Astrocyte (in vitro differentiated cells and primary cell): ENCODE results near the gene GRPEL2. TPM values are rescaled to one million over a fixed set of nuclear protein-coding genes. Genes with fewer than 3 reads are reported as not detected.

ENCODE experiments used
- DNase-seq: peaks from one replicate; pipeline ENCODE4 v3.0.0-alpha.2; 2010; ENCODE audit warnings: low read depth
- FAIRE-seq: peaks from 2 replicates; lab custom pipeline; 2011; peaks lifted over from hg19 to GRCh38; lab: Jason Lieb, UNC
- H2AFZ ChIP-seq: 2 replicates; pipeline ENCODE4 v1.6.0; 2012; ENCODE audit warnings: low read depth, low read length, inconsistent platforms
- H3K27ac ChIP-seq: 2 replicates; pipeline ENCODE4 v1.5.1; 2011; ENCODE audit warnings: low read depth, low read length, inconsistent platforms
- H3K27me3 ChIP-seq: 2 replicates; pipeline ENCODE4 v1.6.0; 2011; ENCODE audit warnings: low read length, inconsistent platforms; ENCODE audit not compliant: insufficient read depth
- H3K36me3 ChIP-seq: 2 replicates; pipeline ENCODE4 v1.5.1; 2011; ENCODE audit warnings: low read length, inconsistent platforms; ENCODE audit not compliant: insufficient read depth
- H3K4me1 ChIP-seq: 2 replicates; pipeline ENCODE4 v1.5.1; 2011; ENCODE audit warnings: low read length, inconsistent platforms; ENCODE audit not compliant: insufficient read depth
- H3K4me2 ChIP-seq: 2 replicates; pipeline ENCODE4 v1.6.0; 2012; ENCODE audit warnings: low read length, inconsistent platforms
- H3K4me3 ChIP-seq: 2 replicates; pipeline ENCODE4 v1.5.1; 2011; ENCODE audit warnings: low read depth, mild to moderate bottlenecking, low read length, inconsistent platforms; ENCODE audit not compliant: insufficient read depth
- H3K79me2 ChIP-seq: 2 replicates; pipeline ENCODE4 v1.6.0; 2012; ENCODE audit warnings: mild to moderate bottlenecking, low read length, inconsistent platforms; ENCODE audit not compliant: insufficient read depth
- H3K9ac ChIP-seq: 2 replicates; pipeline ENCODE4 v1.6.0; 2012; ENCODE audit warnings: mild to moderate bottlenecking, low read length, inconsistent platforms
- H3K9me3 ChIP-seq: 2 replicates; pipeline ENCODE4 v1.5.1; 2012; ENCODE audit warnings: low read depth, mild to moderate bottlenecking, low read length, inconsistent platforms; ENCODE audit not compliant: insufficient read depth
- H4K20me1 ChIP-seq: 2 replicates; pipeline ENCODE4 v1.6.0; 2012; ENCODE audit warnings: low read length, inconsistent platforms; ENCODE audit not compliant: insufficient read depth
- H3K27ac Mint-ChIP-seq: one replicate; pipeline ENCODE4 v1.8.0; 2021; ENCODE audit warnings: mild to moderate bottlenecking, mixed read lengths; ENCODE audit not compliant: unreplicated experiment
- H3K27me3 Mint-ChIP-seq: one replicate; pipeline ENCODE4 v1.8.0; 2021; ENCODE audit warnings: low read depth, mixed read lengths; ENCODE audit not compliant: unreplicated experiment
- H3K36me3 Mint-ChIP-seq: one replicate; pipeline ENCODE4 v1.8.0; 2021; ENCODE audit warnings: low read depth, mixed read lengths; ENCODE audit not compliant: unreplicated experiment
- H3K4me1 Mint-ChIP-seq: one replicate; pipeline ENCODE4 v1.8.0; 2021; ENCODE audit warnings: low read depth, mixed read lengths; ENCODE audit not compliant: unreplicated experiment
- H3K4me3 Mint-ChIP-seq: one replicate; pipeline ENCODE4 v1.8.0; 2021; ENCODE audit warnings: mild to moderate bottlenecking, moderate library complexity, mixed read lengths; ENCODE audit not compliant: unreplicated experiment
- H3K9me3 Mint-ChIP-seq: one replicate; pipeline ENCODE4 v1.8.0; 2021; ENCODE audit warnings: mild to moderate bottlenecking, mixed read lengths; ENCODE audit not compliant: unreplicated experiment
- EZH2 ChIP-seq: IDR thresholded peaks from 2 replicates; pipeline ENCODE4 v1.6.1; 2012; ENCODE audit warnings: mild to moderate bottlenecking, low read length, inconsistent platforms; ENCODE audit not compliant: insufficient read depth
- total RNA-seq: library from RNA; stranded (reverse); gene quantifications from 2 replicates; pipeline ENCODE4 v1.2.1, GENCODE V29; 2021
- TF ChIP-seq, protein P1 (sequence below): IDR thresholded peaks from 2 replicates; pipeline ENCODE4 v1.5.1; 2011; ENCODE audit warnings: low read depth, mild to moderate bottlenecking, inconsistent platforms, low read length, moderate library complexity; ENCODE audit not compliant: insufficient read depth

Gene GRPEL2
- total RNA-seq, 1 donor from 2014 or later, result 26.0 TPM

DNA sequence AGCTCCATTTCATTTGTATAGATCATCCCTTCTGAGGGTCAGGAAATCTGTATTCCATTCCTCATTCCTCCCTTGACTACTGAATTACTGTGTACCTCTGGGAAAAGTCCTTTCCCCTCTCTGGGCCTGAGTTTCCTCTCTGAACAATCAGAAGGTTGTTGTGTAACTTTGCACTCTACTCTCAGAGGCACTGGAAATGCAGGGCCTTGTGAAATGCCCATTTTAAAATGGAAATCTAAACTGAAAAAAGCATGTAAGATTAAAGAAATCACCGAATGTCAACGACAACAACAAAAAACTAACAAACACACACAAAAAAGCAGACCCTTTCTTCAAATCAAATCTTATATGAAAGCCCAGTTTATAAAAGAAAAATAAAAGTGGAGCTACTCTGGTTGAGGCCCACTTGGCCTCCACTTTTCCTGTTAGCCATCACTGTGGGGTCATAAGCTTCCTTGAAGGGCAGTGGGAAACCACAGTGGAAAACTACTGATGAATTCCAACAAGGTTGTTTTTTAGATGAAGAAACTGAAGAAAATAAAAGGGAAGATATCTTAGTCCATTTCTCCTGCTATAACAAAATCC is 21.6 kb upstream of the GRPEL2 start:
- Histone ChIP-seq H3K4me3 (no peak overlapping the region), H3K9ac (no peak overlapping the region), H3K79me2 (no peaks in the 10 kb centered on the region), H3K4me1 (peaks cover 10% of the 10 kb centered on the region), H2AFZ (no peak overlapping the region), H3K36me3 (no peaks in the 10 kb centered on the region), H3K9me3 (no peaks in the 10 kb centered on the region), H3K27ac (no peak overlapping the region), H4K20me1 (no peaks in the 10 kb centered on the region), H3K4me2 (no peak overlapping the region), H3K27me3 (no peaks in the 10 kb centered on the region)
- Mint-ChIP-seq H3K36me3 (peaks cover 5% of the 10 kb centered on the region), H3K4me1 (peaks cover 38% of the 10 kb centered on the region), H3K9me3 (no peaks in the 10 kb centered on the region), H3K27me3 (no peaks in the 10 kb centered on the region), H3K4me3 (no peak overlapping the region), H3K27ac (peak overlapping the region; percentile 37)
- TF ChIP-seq, protein P1, sequence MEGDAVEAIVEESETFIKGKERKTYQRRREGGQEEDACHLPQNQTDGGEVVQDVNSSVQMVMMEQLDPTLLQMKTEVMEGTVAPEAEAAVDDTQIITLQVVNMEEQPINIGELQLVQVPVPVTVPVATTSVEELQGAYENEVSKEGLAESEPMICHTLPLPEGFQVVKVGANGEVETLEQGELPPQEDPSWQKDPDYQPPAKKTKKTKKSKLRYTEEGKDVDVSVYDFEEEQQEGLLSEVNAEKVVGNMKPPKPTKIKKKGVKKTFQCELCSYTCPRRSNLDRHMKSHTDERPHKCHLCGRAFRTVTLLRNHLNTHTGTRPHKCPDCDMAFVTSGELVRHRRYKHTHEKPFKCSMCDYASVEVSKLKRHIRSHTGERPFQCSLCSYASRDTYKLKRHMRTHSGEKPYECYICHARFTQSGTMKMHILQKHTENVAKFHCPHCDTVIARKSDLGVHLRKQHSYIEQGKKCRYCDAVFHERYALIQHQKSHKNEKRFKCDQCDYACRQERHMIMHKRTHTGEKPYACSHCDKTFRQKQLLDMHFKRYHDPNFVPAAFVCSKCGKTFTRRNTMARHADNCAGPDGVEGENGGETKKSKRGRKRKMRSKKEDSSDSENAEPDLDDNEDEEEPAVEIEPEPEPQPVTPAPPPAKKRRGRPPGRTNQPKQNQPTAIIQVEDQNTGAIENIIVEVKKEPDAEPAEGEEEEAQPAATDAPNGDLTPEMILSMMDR, result no peak
- TF ChIP-seq EZH2, result no peak
- DNase-seq, result no peak
- no peak for FAIRE-seq

DNA sequence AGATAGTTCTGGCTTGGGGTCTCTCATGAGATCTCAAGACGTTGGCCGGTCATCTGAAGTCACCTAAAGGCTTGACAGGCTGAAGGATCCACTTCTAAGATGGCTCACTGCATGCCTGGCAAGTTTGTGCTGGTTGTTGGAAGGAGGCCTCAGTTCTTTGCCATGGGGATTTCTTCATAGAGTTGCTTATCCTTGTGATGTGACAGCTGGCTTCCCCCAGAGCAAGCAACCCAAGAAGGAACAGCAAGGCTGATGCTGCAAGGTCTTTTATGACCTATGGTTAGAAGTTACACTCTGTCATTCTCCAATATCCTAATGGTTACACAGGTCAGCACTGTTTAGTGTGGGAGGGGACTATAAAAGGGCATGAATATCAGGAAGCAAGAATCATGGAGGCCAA is 20.7 kb upstream of the GRPEL2 start:
- Mint-ChIP-seq H3K36me3 (peaks cover 5% of the 10 kb centered on the region), H3K4me3 (no peak overlapping the region), H3K27ac (peak overlapping the region; percentile 71), H3K4me1 (peaks cover 38% of the 10 kb centered on the region), H3K9me3 (no peaks in the 10 kb centered on the region), H3K27me3 (no peaks in the 10 kb centered on the region)
- H3K36me3 ChIP-seq, result no peaks in the 10 kb centered on the region
- no peaks in the 10 kb centered on the region for H3K27me3 ChIP-seq
- H3K9ac ChIP-seq, result no peak overlapping the region
- no peak for FAIRE-seq
- no peak for DNase-seq
- peaks cover 10% of the 10 kb centered on the region for H3K4me1 ChIP-seq
- no peak for TF ChIP-seq EZH2
- TF ChIP-seq, protein P1, result no peak
- no peak overlapping the region for H3K27ac ChIP-seq
- H3K4me2 ChIP-seq, result no peak overlapping the region
- no peaks in the 10 kb centered on the region for H4K20me1 ChIP-seq
- H3K9me3 ChIP-seq, result no peaks in the 10 kb centered on the region
- H2AFZ ChIP-seq, result no peak overlapping the region
- no peak overlapping the region for H3K4me3 ChIP-seq
- H3K79me2 ChIP-seq, result no peaks in the 10 kb centered on the region

DNA sequence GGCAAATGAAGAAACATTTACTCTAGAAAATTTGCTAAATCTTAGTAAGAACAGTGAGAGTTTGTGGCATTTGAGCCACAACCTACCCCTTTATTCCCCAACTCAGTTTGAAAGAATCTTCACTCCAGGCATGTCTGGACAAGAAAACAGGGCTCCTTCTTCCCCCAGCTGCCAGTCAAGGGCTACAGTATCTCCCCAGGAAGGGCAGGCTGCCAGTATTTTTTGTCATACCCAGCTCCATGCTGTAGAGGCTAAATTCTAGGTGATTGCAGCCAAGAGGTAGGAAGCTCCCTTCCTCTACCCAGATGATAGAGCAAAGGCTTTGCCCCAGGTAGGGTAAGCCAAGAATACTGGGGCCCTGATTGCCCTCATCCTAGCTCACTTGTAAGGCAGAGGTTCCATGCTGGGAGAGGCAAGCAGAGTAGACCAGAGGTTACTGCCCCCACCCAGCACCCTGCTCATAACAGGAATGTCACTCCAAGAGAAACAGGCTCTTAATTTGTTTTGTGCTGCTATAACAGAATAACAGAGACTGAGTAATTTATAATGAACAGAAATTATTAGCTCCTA is 20.0 kb upstream of the GRPEL2 start:
- H3K9ac ChIP-seq, result no peak overlapping the region
- FAIRE-seq, result no peak
- peaks cover 36% of the 10 kb centered on the region for H3K4me1 Mint-ChIP-seq
- no peak overlapping the region for H3K27ac ChIP-seq
- peak overlapping the region; percentile 71 for H3K27ac Mint-ChIP-seq
- H3K27me3 ChIP-seq, result no peaks in the 10 kb centered on the region
- H3K79me2 ChIP-seq, result no peaks in the 10 kb centered on the region
- DNase-seq, result peak; percentile 29
- H3K4me3 Mint-ChIP-seq, result no peak overlapping the region
- H4K20me1 ChIP-seq, result no peaks in the 10 kb centered on the region
- H2AFZ ChIP-seq, result no peak overlapping the region
- H3K36me3 ChIP-seq, result no peaks in the 10 kb centered on the region
- no peak overlapping the region for H3K4me3 ChIP-seq
- H3K9me3 Mint-ChIP-seq, result no peaks in the 10 kb centered on the region
- H3K9me3 ChIP-seq, result no peaks in the 10 kb centered on the region
- peaks cover 10% of the 10 kb centered on the region for H3K4me1 ChIP-seq
- H3K27me3 Mint-ChIP-seq, result no peaks in the 10 kb centered on the region
- peaks cover 5% of the 10 kb centered on the region for H3K36me3 Mint-ChIP-seq
- TF ChIP-seq, protein P1, result no peak
- no peak for TF ChIP-seq EZH2
- no peak overlapping the region for H3K4me2 ChIP-seq
